Activated gamma-delta T cell treated with Interleukin-2 at 50 U/mL for 16 hours (primary cell): ENCODE measurements around the gene ATP2A1.
A peak's percentile ranks its signal among the peaks of the same experiment; 100 is the strongest.

Experiments used
- DNase-seq: peaks from one replicate; pipeline ENCODE4 v3.0.0-alpha.2; 2020

Gene ATP2A1

GRCh38 chr16:28878083-28878926, at the start of gene ATP2A1:
Gene ATP2A1 (plus strand): TSS chr16:28878488. CDS start chr16:28878672, 184 bp downstream.
- no peak for DNase-seq

GRCh38 chr16:28829747-28830146, 48.5 kb upstream of the ATP2A1 start:
- DNase-seq = no peak

GRCh38 chr16:28830531-28830930, 47.8 kb upstream of the ATP2A1 start:
- DNase-seq = no peak

GRCh38 chr16:28834349-28834748, 43.9 kb upstream of the ATP2A1 start:
- DNase-seq = no peak

- no peak for DNase-seq
Measured at GRCh38 chr16:28834873-28835863, 43.1 kb upstream of the ATP2A1 start.

- DNase-seq = no peak
Measured at GRCh38 chr16:28835864-28836760, 42.2 kb upstream of the ATP2A1 start.

- DNase-seq = no peak
Measured at GRCh38 chr16:28836761-28837064, 41.6 kb upstream of the ATP2A1 start.

- no peak for DNase-seq
Measured at GRCh38 chr16:28837672-28838557, 40.4 kb upstream of the ATP2A1 start.

- DNase-seq = no peak
Measured at GRCh38 chr16:28838558-28838918, 39.8 kb upstream of the ATP2A1 start.

GRCh38 chr16:28839004-28839639, 39.2 kb upstream of the ATP2A1 start:
- no peak for DNase-seq

GRCh38 chr16:28839899-28840298, 38.4 kb upstream of the ATP2A1 start:
- DNase-seq = no peak

- DNase-seq = no peak
Measured at GRCh38 chr16:28842696-28843095, 35.6 kb upstream of the ATP2A1 start.

GRCh38 chr16:28843766-28844165, 34.5 kb upstream of the ATP2A1 start:
- DNase-seq = no peak

GRCh38 chr16:28844226-28844885, 33.9 kb upstream of the ATP2A1 start:
- DNase-seq = no peak

- no peak for DNase-seq
Measured at GRCh38 chr16:28845293-28845692, 33.0 kb upstream of the ATP2A1 start.

- no peak for DNase-seq
Measured at GRCh38 chr16:28845761-28846079, 32.6 kb upstream of the ATP2A1 start.

GRCh38 chr16:28846080-28846932, 32.0 kb upstream of the ATP2A1 start, which contains the start of gene TUFM:
Gene TUFM (minus strand): TSS chr16:28846348. CDS start chr16:28846269, 79 bp downstream.
- DNase-seq = peak; percentile 98

- no peak for DNase-seq
Measured at GRCh38 chr16:28846933-28847273, 31.4 kb upstream of the ATP2A1 start.

- DNase-seq = no peak
Measured at GRCh38 chr16:28858421-28858820, 19.9 kb upstream of the ATP2A1 start.

GRCh38 chr16:28859326-28859725, 19.0 kb upstream of the ATP2A1 start:
- no peak for DNase-seq
